ENCODE measurements around the gene SLC30A7.
"Not testable (repeated sequence)": the region's sequence is repeated elsewhere in the genome, so short reads cannot be mapped to it uniquely, and the experiment has no call there.

The SLC30A7 gene

GRCh38 chr1:100895540-100896480 lies at the start of gene SLC30A7:
Gene SLC30A7, plus strand, starts transcription at chr1:100896090. Its CDS starts 173 bp downstream, at chr1:100896263.
- peak within 1 kb of the TSS; percentile 98 for H3K27ac Mint-ChIP-seq
- peaks cover 15% of the 10 kb centered on the region for H3K36me3 Mint-ChIP-seq
- H3K4me3 Mint-ChIP-seq: peak within 1 kb of the TSS; percentile 98
- peaks cover 19% of the 10 kb centered on the region for H3K4me1 Mint-ChIP-seq
- no peaks in the 10 kb centered on the region for H3K9me3 Mint-ChIP-seq
- no peaks in the 10 kb centered on the region for H3K27me3 Mint-ChIP-seq
- ATAC-seq: peak; percentile 94

GRCh38 chr1:100847361-100848082 lies 48.4 kb upstream of the SLC30A7 start:
- H3K27me3 Mint-ChIP-seq: peaks cover 27% of the 10 kb centered on the region
- ATAC-seq: no peak
- H3K27ac Mint-ChIP-seq: no peak overlapping the region
- peaks cover 5% of the 10 kb centered on the region for H3K9me3 Mint-ChIP-seq
- H3K4me1 Mint-ChIP-seq: no peaks in the 10 kb centered on the region
- H3K36me3 Mint-ChIP-seq: no peaks in the 10 kb centered on the region
- H3K4me3 Mint-ChIP-seq: no peak overlapping the region

GRCh38 chr1:100851726-100852125 lies 44.2 kb upstream of the SLC30A7 start:
- H3K9me3 Mint-ChIP-seq: peaks cover 2% of the 10 kb centered on the region
- ATAC-seq: no peak
- H3K4me1 Mint-ChIP-seq: no peaks in the 10 kb centered on the region
- H3K36me3 Mint-ChIP-seq: no peaks in the 10 kb centered on the region
- no peak overlapping the region for H3K4me3 Mint-ChIP-seq
- no peak overlapping the region for H3K27ac Mint-ChIP-seq
- peaks cover 36% of the 10 kb centered on the region for H3K27me3 Mint-ChIP-seq

GRCh38 chr1:100852976-100853375 lies 42.9 kb upstream of the SLC30A7 start:
- H3K27me3 Mint-ChIP-seq: peaks cover 35% of the 10 kb centered on the region
- H3K27ac Mint-ChIP-seq: no peak overlapping the region
- ATAC-seq: no peak
- H3K36me3 Mint-ChIP-seq: no peaks in the 10 kb centered on the region
- no peaks in the 10 kb centered on the region for H3K4me1 Mint-ChIP-seq
- H3K9me3 Mint-ChIP-seq: peaks cover 2% of the 10 kb centered on the region
- no peak overlapping the region for H3K4me3 Mint-ChIP-seq

- peaks cover 19% of the 10 kb centered on the region for H3K27me3 Mint-ChIP-seq
- not testable (repeated sequence) for H3K27ac Mint-ChIP-seq, H3K4me3 Mint-ChIP-seq, H3K4me1 Mint-ChIP-seq, ATAC-seq, H3K36me3 Mint-ChIP-seq, H3K9me3 Mint-ChIP-seq
Measured at GRCh38 chr1:100855116-100855515, 40.8 kb upstream of the SLC30A7 start.

- H3K27ac Mint-ChIP-seq: no peak overlapping the region
- H3K4me3 Mint-ChIP-seq: no peak overlapping the region
- H3K4me1 Mint-ChIP-seq: no peaks in the 10 kb centered on the region
- H3K36me3 Mint-ChIP-seq: no peaks in the 10 kb centered on the region
- peaks cover 2% of the 10 kb centered on the region for H3K9me3 Mint-ChIP-seq
- no peak for ATAC-seq
- peaks cover 15% of the 10 kb centered on the region for H3K27me3 Mint-ChIP-seq
Measured at GRCh38 chr1:100860397-100860991, 35.4 kb upstream of the SLC30A7 start.

- no peaks in the 10 kb centered on the region for H3K4me1 Mint-ChIP-seq
- H3K9me3 Mint-ChIP-seq: no peaks in the 10 kb centered on the region
- ATAC-seq: no peak
- no peak overlapping the region for H3K27ac Mint-ChIP-seq
- no peak overlapping the region for H3K4me3 Mint-ChIP-seq
- no peaks in the 10 kb centered on the region for H3K36me3 Mint-ChIP-seq
- peaks cover 6% of the 10 kb centered on the region for H3K27me3 Mint-ChIP-seq
Measured at GRCh38 chr1:100861379-100861778, 34.5 kb upstream of the SLC30A7 start.

GRCh38 chr1:100862591-100862990 lies 33.3 kb upstream of the SLC30A7 start:
- Mint-ChIP-seq H3K4me1 (no peaks in the 10 kb centered on the region), H3K4me3 (no peak overlapping the region), H3K27ac (no peak overlapping the region), H3K27me3 (no peaks in the 10 kb centered on the region), H3K36me3 (no peaks in the 10 kb centered on the region), H3K9me3 (no peaks in the 10 kb centered on the region)
- ATAC-seq: no peak

GRCh38 chr1:100866041-100866900 lies 29.6 kb upstream of the SLC30A7 start:
- Mint-ChIP-seq H3K27ac (no peak overlapping the region), H3K27me3 (no peaks in the 10 kb centered on the region), H3K9me3 (no peaks in the 10 kb centered on the region), H3K36me3 (no peaks in the 10 kb centered on the region), H3K4me1 (no peaks in the 10 kb centered on the region), H3K4me3 (no peak overlapping the region)
- no peak for ATAC-seq

GRCh38 chr1:100866901-100867206 lies 29.0 kb upstream of the SLC30A7 start:
- no peak overlapping the region for H3K27ac Mint-ChIP-seq
- ATAC-seq: no peak
- H3K27me3 Mint-ChIP-seq: no peaks in the 10 kb centered on the region
- H3K9me3 Mint-ChIP-seq: no peaks in the 10 kb centered on the region
- H3K4me1 Mint-ChIP-seq: no peaks in the 10 kb centered on the region
- H3K4me3 Mint-ChIP-seq: no peak overlapping the region
- H3K36me3 Mint-ChIP-seq: no peaks in the 10 kb centered on the region

- Mint-ChIP-seq H3K27me3 (no peaks in the 10 kb centered on the region), H3K27ac (no peak overlapping the region), H3K4me3 (no peak overlapping the region), H3K9me3 (no peaks in the 10 kb centered on the region), H3K36me3 (no peaks in the 10 kb centered on the region), H3K4me1 (no peaks in the 10 kb centered on the region)
- ATAC-seq: no peak
Measured at GRCh38 chr1:100868364-100868995, 27.4 kb upstream of the SLC30A7 start.

- ATAC-seq: no peak
- Mint-ChIP-seq H3K27me3 (no peaks in the 10 kb centered on the region), H3K4me3 (no peak overlapping the region), H3K9me3 (no peaks in the 10 kb centered on the region), H3K27ac (no peak overlapping the region), H3K4me1 (no peaks in the 10 kb centered on the region), H3K36me3 (no peaks in the 10 kb centered on the region)
Measured at GRCh38 chr1:100869996-100870395, 25.9 kb upstream of the SLC30A7 start.

- ATAC-seq: no peak
- Mint-ChIP-seq H3K9me3 (no peaks in the 10 kb centered on the region), H3K4me3 (no peak overlapping the region), H3K4me1 (no peaks in the 10 kb centered on the region), H3K27ac (no peak overlapping the region), H3K36me3 (no peaks in the 10 kb centered on the region), H3K27me3 (no peaks in the 10 kb centered on the region)
Measured at GRCh38 chr1:100874433-100874832, 21.5 kb upstream of the SLC30A7 start.

GRCh38 chr1:100875228-100875627 lies 20.7 kb upstream of the SLC30A7 start:
- Mint-ChIP-seq H3K4me1 (no peaks in the 10 kb centered on the region), H3K4me3 (no peak overlapping the region), H3K9me3 (no peaks in the 10 kb centered on the region), H3K27ac (no peak overlapping the region), H3K36me3 (no peaks in the 10 kb centered on the region), H3K27me3 (no peaks in the 10 kb centered on the region)
- no peak for ATAC-seq
